H1 (cell line): ENCODE measurements around the gene FRK. TPM values are rescaled to one million over a fixed set of nuclear protein-coding genes. Genes with fewer than 3 reads are reported as not detected.

Experiments
- CHD7 ChIP-seq: fragments of 300-600 bp; sonication (generic); IDR thresholded peaks from 2 replicates; pipeline ENCODE4 v1.7.1; 2012; ENCODE audit warnings: low read length, moderate library complexity, mild to moderate bottlenecking, inconsistent platforms; ENCODE audit not compliant: insufficient replicate concordance
- polyA plus RNA-seq, 7 experiments: library from polyadenylated mRNA; depleted of rRNA in 3 of 7; stranded (reverse) in 5 of 7; unstranded in 2 of 7; fragments of >200 nt in 5 of 7; fragments of 200-250 nt in 2 of 7; gene quantifications; 1 replicate in 5 of 7; 2 replicates in 1 of 7; 4 replicates in 1 of 7; pipeline versions ENCODE4 v1.2.1 to v1.2.3, GENCODE V29; 2011 to 2013; ENCODE audit warnings: missing spikeins in 2 of 7, mixed read lengths in 2 of 7
- total RNA-seq: library from RNA; stranded (reverse); fragmentation: NEBNext Ultra II Directional; extraction: Animal tissue kit (Norgen Biotek cat#: 25700); gene quantifications from 2 replicates; pipeline ENCODE4 v1.2.1, GENCODE V29; 2021

Gene FRK
- total and polyA plus RNA-seq, 2 of the 8 experiments (the other 6 are each of a cell fraction or from before 2014, with no cell fraction given), result 0.11 to 0.24 TPM

- no peak for TF ChIP-seq CHD7
Observed at GRCh38 chr6:116050737-116051136, 10.0 kb downstream of the FRK start (continued).
